Lower leg skin (tissue), 4 donors: Measurements from ENCODE around the gene FAM78A. TPM values are rescaled to one million over a fixed set of nuclear protein-coding genes. Genes with fewer than 3 reads are reported as not detected.

Experiments
- DNase-seq, 2 donors: peaks; one replicate each; pipeline ENCODE4 v3.0.0-alpha.2; 2019; ENCODE audit warnings: low spot score in 2 of 2
- H3K4me3 ChIP-seq: fragments of 200-600 bp; sonication (generic); 2 replicates; pipeline ENCODE4 v1.5.1; 2017; ENCODE audit warnings: mild to moderate bottlenecking, low read depth; ENCODE audit not compliant: poor library complexity, severe bottlenecking
- CTCF ChIP-seq, 3 donors: fragments of 450-650 bp; IDR thresholded peaks; one replicate each; pipeline ENCODE4 v1.5.1; 2016; ENCODE audit warnings: antibody characterized with exemption in 3 of 3, mild to moderate bottlenecking in 3 of 3, moderate library complexity in 2 of 3
- POLR2A ChIP-seq, 2 donors: fragments of 450-650 bp; IDR thresholded peaks; one replicate each; pipeline ENCODE4 v1.6.1; 2016 to 2017; ENCODE audit warnings: antibody characterized with exemption in 2 of 2, mild to moderate bottlenecking in 1 of 2, moderate library complexity in 1 of 2
- WGBS, 2 donors: methylation state at CpG; one replicate each; pipeline ENCODE4 v1.1.5; 2018; 5-methylcytosine and 5-hydroxymethylcytosine counted together
- intact Hi-C: fragments of 100-400 bp; cut with DNase I; formaldehyde crosslinking; loops from one replicate; pipeline ENCODE4 v1.15.0; 2023; ENCODE audit warnings: low total_unique reads
- total RNA-seq, 4 donors: library from RNA; depleted of rRNA; stranded (reverse); fragments of >200 nt; gene quantifications; one replicate each; pipeline ENCODE4 v1.1.0, GENCODE V29; 2016

FAM78A gene
- total RNA-seq, result 1 to 10 TPM in 2 of 4 donors, under 1 TPM in 2; 0.55 to 1.7 (median 1.2) TPM

GRCh38 chr9:131276094-131276888 lies at the start of gene FAM78A:
FAM78A (minus strand) TSS chr9:131276510; CDS start chr9:131276179, 331 bp downstream.
- intact Hi-C loops, result no loop called here
- TF ChIP-seq POLR2A (IDR thresholded peaks at IDR 0.05) (no peak), CTCF (IDR thresholded peaks at IDR 0.05) (no peak)
- peak within 1 kb of the TSS; percentile 50 for H3K4me3 ChIP-seq
- 17 to 18% methylated on average over 37 to 41 of the region's 76 CpGs for WGBS, 2 donors
- no peak for DNase-seq

DNA sequence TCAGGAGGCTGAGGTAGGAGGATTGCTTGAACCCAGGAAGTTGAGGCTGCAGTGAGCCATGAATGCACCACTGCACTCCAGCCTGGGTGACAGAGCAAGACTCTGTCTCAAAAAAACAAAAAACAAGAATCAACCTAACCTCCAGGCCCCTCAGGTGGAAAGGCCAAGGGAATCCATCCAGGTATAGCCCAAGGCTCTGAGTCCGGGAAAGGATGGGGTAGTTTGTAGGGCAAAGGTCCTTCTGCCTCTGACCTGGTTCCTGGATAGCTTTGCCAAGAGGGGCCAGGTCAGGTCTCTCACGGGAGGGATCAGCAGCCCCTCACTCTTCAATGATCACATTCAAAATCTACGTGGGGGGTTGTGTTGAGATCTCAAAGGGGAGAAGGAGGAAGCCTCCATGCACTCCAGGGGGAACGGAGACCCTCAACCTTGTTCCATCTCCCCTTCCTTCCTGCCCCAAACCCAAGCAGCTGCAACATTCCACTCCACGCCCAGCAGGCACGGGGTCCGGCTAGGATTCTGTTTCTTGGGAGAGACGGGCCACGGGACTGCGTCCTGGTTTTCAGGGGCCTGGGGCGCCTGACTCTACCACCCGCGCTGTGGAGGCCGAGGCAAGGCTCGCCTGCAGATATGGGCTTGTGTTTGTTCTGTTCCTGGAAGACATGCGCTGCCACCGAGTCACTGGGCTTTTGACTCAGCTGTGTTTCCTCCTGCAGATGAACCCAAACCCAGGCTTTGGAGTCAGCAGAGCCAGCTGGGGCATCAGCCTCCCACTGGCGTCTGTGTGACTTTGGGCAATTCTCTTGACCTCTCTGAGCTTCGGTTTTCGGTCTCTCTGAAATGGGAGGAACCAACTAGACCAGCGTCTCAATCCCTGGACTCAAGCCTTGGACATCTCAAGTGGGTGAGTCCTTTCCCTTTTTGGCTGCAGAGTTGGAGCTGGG lies 48.7 kb upstream of the FAM78A start:
- DNase-seq, result no peak
- H3K4me3 ChIP-seq, result no peak overlapping the region
- TF ChIP-seq CTCF (IDR thresholded peaks at IDR 0.05) (no peak), POLR2A (IDR thresholded peaks at IDR 0.05) (no peak)
- intact Hi-C loops, result no loop called here
- 86 to 91% methylated on average over 21 of the region's 21 CpGs for WGBS, 2 donors

DNA sequence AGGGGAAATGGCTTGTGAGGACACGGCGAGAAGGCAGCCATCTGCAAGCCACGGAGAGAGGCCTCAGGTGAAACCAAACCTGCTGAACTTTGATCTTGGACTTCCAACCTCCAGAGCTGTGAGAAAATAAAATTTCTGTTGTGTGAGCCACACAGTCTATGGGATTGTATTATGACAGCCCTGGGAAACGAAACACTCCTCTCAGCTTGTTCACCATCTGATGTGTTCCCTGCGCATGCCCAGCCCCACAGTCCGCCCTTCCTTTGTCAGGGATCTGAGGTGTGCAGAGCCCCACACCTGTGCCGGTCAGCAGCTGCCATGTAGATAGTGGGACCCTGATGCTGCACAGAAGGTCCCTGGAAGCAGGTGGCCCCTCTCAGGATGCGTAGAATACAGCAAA lies 47.3 kb upstream of the FAM78A start:
- no peak for TF ChIP-seq CTCF (IDR thresholded peaks at IDR 0.05)
- TF ChIP-seq POLR2A (IDR thresholded peaks at IDR 0.05), result no peak
- WGBS, 2 donors, result 88 to 91% methylated on average over 8 of the region's 8 CpGs
- intact Hi-C loops, result no loop called here
- H3K4me3 ChIP-seq, result no peak overlapping the region
- no peak for DNase-seq

GRCh38 chr9:131320031-131320685 lies 43.8 kb upstream of the FAM78A start:
- DNase-seq, result no peak
- TF ChIP-seq CTCF (IDR thresholded peaks at IDR 0.05) (no peak), POLR2A (IDR thresholded peaks at IDR 0.05) (no peak)
- no peak overlapping the region for H3K4me3 ChIP-seq
- intact Hi-C loops, result no loop called here
- WGBS, 2 donors, result 57 to 69% methylated on average over 13 to 19 of the region's 19 CpGs

- intact Hi-C loops, result no loop called here
- no peak overlapping the region for H3K4me3 ChIP-seq
- WGBS, 2 donors, result 72 to 77% methylated on average over 12 of the region's 12 CpGs
- TF ChIP-seq CTCF (IDR thresholded peaks at IDR 0.05), result no peak
- TF ChIP-seq POLR2A (IDR thresholded peaks at IDR 0.05), result no peak
- DNase-seq, result no peak
These were observed 43.2 kb upstream of the FAM78A start for GRCh38 chr9:131319486-131319885.
